Liver (tissue), 3 donors: ENCODE data around the gene SLC38A2.

Experiments
- SP1 ChIP-seq: IDR thresholded peaks from 2 replicates; pipeline ENCODE4 v1.6.1; 2018; ENCODE audit warnings: antibody characterized with exemption, mild to moderate bottlenecking
- YY1 ChIP-seq: IDR thresholded peaks from 2 replicates; pipeline ENCODE4 v1.6.1; 2016; ENCODE audit warnings: antibody characterized with exemption, mild to moderate bottlenecking
- TF ChIP-seq, protein P1 (sequence below): fragments of 150-350 bp; IDR thresholded peaks from 2 replicates; pipeline ENCODE4 v1.5.1; 2017; ENCODE audit warnings: improper control_type of control experiment, low read depth, low read length; ENCODE audit not compliant: missing input control
- TF ChIP-seq, protein P2 (sequence below): IDR thresholded peaks from 2 replicates; pipeline ENCODE4 v1.6.1; 2016; ENCODE audit warnings: antibody characterized with exemption
- TF ChIP-seq, protein P3 (sequence below): IDR thresholded peaks from 2 replicates; pipeline ENCODE4 v1.6.1; 2016; ENCODE audit warnings: antibody characterized with exemption, mild to moderate bottlenecking
- donor health status: healthy.
- donor health status: healthy.

DNA sequence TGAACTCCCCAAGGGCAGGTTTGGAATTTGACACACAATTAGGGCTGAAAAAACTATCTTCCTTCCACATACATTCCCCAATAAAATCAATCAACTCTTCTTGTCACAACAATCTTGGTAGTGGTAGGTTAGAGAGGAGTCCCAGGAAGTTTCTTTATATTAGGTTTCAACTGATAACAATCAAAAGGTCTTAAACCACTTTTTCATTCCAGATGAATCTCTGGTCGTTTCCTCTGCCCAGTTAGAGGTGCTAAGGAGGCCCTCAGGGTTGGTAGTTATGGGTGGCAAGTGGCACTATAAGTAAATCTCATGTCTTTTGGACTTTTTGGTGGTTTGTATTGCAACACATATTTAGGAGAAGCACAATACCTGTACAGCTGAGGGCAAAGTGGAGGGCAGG, 1.7 kb upstream of the SLC38A2 start:
- TF ChIP-seq YY1 (no peak), SP1 (no peak)
- TF ChIP-seq, protein P1, sequence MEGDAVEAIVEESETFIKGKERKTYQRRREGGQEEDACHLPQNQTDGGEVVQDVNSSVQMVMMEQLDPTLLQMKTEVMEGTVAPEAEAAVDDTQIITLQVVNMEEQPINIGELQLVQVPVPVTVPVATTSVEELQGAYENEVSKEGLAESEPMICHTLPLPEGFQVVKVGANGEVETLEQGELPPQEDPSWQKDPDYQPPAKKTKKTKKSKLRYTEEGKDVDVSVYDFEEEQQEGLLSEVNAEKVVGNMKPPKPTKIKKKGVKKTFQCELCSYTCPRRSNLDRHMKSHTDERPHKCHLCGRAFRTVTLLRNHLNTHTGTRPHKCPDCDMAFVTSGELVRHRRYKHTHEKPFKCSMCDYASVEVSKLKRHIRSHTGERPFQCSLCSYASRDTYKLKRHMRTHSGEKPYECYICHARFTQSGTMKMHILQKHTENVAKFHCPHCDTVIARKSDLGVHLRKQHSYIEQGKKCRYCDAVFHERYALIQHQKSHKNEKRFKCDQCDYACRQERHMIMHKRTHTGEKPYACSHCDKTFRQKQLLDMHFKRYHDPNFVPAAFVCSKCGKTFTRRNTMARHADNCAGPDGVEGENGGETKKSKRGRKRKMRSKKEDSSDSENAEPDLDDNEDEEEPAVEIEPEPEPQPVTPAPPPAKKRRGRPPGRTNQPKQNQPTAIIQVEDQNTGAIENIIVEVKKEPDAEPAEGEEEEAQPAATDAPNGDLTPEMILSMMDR = no peak
- TF ChIP-seq, protein P2, sequence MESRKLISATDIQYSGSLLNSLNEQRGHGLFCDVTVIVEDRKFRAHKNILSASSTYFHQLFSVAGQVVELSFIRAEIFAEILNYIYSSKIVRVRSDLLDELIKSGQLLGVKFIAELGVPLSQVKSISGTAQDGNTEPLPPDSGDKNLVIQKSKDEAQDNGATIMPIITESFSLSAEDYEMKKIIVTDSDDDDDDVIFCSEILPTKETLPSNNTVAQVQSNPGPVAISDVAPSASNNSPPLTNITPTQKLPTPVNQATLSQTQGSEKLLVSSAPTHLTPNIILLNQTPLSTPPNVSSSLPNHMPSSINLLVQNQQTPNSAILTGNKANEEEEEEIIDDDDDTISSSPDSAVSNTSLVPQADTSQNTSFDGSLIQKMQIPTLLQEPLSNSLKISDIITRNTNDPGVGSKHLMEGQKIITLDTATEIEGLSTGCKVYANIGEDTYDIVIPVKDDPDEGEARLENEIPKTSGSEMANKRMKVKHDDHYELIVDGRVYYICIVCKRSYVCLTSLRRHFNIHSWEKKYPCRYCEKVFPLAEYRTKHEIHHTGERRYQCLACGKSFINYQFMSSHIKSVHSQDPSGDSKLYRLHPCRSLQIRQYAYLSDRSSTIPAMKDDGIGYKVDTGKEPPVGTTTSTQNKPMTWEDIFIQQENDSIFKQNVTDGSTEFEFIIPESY = no peak
- TF ChIP-seq, protein P3, sequence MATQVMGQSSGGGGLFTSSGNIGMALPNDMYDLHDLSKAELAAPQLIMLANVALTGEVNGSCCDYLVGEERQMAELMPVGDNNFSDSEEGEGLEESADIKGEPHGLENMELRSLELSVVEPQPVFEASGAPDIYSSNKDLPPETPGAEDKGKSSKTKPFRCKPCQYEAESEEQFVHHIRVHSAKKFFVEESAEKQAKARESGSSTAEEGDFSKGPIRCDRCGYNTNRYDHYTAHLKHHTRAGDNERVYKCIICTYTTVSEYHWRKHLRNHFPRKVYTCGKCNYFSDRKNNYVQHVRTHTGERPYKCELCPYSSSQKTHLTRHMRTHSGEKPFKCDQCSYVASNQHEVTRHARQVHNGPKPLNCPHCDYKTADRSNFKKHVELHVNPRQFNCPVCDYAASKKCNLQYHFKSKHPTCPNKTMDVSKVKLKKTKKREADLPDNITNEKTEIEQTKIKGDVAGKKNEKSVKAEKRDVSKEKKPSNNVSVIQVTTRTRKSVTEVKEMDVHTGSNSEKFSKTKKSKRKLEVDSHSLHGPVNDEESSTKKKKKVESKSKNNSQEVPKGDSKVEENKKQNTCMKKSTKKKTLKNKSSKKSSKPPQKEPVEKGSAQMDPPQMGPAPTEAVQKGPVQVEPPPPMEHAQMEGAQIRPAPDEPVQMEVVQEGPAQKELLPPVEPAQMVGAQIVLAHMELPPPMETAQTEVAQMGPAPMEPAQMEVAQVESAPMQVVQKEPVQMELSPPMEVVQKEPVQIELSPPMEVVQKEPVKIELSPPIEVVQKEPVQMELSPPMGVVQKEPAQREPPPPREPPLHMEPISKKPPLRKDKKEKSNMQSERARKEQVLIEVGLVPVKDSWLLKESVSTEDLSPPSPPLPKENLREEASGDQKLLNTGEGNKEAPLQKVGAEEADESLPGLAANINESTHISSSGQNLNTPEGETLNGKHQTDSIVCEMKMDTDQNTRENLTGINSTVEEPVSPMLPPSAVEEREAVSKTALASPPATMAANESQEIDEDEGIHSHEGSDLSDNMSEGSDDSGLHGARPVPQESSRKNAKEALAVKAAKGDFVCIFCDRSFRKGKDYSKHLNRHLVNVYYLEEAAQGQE = no peak
